Ishikawa (cell line): ENCODE measurements around the gene MEX3B.

Experiments
- EP300 ChIP-seq: IDR thresholded peaks from 2 replicates; pipeline ENCODE4 v1.6.1; 2012; ENCODE audit warnings: borderline replicate concordance
- FOXM1 ChIP-seq: IDR thresholded peaks from 2 replicates; pipeline ENCODE4 v1.6.1; 2012; ENCODE audit warnings: low read depth, borderline replicate concordance
- RAD21 ChIP-seq: IDR thresholded peaks from 2 replicates; pipeline ENCODE4 v1.6.1; 2012; ENCODE audit warnings: low read depth
- YY1 ChIP-seq: IDR thresholded peaks from 2 replicates; pipeline ENCODE4 v1.6.1; 2012; ENCODE audit warnings: low read depth
- TF ChIP-seq, protein P1 (sequence below): IDR thresholded peaks from 2 replicates; pipeline ENCODE4 v1.6.1; 2012
- TF ChIP-seq, protein P2 (sequence below): IDR thresholded peaks from 2 replicates; pipeline ENCODE4 v1.6.1; 2012; ENCODE audit warnings: low read depth, mild to moderate bottlenecking

- TF ChIP-seq, protein P1, sequence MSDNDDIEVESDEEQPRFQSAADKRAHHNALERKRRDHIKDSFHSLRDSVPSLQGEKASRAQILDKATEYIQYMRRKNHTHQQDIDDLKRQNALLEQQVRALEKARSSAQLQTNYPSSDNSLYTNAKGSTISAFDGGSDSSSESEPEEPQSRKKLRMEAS = no peak
- TF ChIP-seq, protein P2, sequence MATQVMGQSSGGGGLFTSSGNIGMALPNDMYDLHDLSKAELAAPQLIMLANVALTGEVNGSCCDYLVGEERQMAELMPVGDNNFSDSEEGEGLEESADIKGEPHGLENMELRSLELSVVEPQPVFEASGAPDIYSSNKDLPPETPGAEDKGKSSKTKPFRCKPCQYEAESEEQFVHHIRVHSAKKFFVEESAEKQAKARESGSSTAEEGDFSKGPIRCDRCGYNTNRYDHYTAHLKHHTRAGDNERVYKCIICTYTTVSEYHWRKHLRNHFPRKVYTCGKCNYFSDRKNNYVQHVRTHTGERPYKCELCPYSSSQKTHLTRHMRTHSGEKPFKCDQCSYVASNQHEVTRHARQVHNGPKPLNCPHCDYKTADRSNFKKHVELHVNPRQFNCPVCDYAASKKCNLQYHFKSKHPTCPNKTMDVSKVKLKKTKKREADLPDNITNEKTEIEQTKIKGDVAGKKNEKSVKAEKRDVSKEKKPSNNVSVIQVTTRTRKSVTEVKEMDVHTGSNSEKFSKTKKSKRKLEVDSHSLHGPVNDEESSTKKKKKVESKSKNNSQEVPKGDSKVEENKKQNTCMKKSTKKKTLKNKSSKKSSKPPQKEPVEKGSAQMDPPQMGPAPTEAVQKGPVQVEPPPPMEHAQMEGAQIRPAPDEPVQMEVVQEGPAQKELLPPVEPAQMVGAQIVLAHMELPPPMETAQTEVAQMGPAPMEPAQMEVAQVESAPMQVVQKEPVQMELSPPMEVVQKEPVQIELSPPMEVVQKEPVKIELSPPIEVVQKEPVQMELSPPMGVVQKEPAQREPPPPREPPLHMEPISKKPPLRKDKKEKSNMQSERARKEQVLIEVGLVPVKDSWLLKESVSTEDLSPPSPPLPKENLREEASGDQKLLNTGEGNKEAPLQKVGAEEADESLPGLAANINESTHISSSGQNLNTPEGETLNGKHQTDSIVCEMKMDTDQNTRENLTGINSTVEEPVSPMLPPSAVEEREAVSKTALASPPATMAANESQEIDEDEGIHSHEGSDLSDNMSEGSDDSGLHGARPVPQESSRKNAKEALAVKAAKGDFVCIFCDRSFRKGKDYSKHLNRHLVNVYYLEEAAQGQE = no peak
- TF ChIP-seq FOXM1 (no peak), YY1 (no peak), EP300 (no peak), RAD21 (no peak)
These were observed 40.6 kb downstream of the MEX3B start for GRCh38 chr15:82005239-82005638.
